GM12801 (cell line): Measurements from ENCODE around the gene ZNF580.

Source experiments
- CTCF ChIP-seq: IDR thresholded peaks from one replicate; pipeline ENCODE4 v1.5.1; 2011; ENCODE audit warnings: control low read depth; ENCODE audit not compliant: insufficient read length; ENCODE audit errors: extremely low read depth

ZNF580 gene

GRCh38 chr19:55615543-55616394, 25.0 kb upstream of the ZNF580 start:
- TF ChIP-seq CTCF = no peak

GRCh38 chr19:55616395-55616875, 24.4 kb upstream of the ZNF580 start:
- no peak for TF ChIP-seq CTCF

GRCh38 chr19:55617426-55617825, 23.4 kb upstream of the ZNF580 start:
- TF ChIP-seq CTCF = no peak

GRCh38 chr19:55618426-55618825, 22.4 kb upstream of the ZNF580 start:
- no peak for TF ChIP-seq CTCF

GRCh38 chr19:55619286-55619685, 21.5 kb upstream of the ZNF580 start:
- TF ChIP-seq CTCF = no peak

GRCh38 chr19:55620410-55621204, 20.2 kb upstream of the ZNF580 start:
- TF ChIP-seq CTCF = no peak

GRCh38 chr19:55621205-55621672, 19.6 kb upstream of the ZNF580 start:
- TF ChIP-seq CTCF = no peak
